Measurements from ENCODE around the gene SCGN. TPM values are rescaled to one million over a fixed set of nuclear protein-coding genes. Genes with fewer than 3 reads are reported as not detected.

The SCGN gene
- polyA plus RNA-seq, 1 experiment = not detected

- ChIA-PET POLR2A (no interaction called here), CTCF (no interaction called here)
- DNase-seq (ENCODE audit: low read depth, low spot score) = no peak
Observed at GRCh38 chr6:25695671-25696070, 43.7 kb downstream of the SCGN start.

GRCh38 chr6:25697537-25698340 is 45.7 kb downstream of the SCGN start:
- DNase-seq (ENCODE audit: low read depth, low spot score) = no peak
- ChIA-PET CTCF (no interaction called here), POLR2A (no interaction called here)
- Histone ChIP-seq H3K27me3 (ENCODE audit: control insufficient read depth, insufficient read depth, low read length) (no peaks in the 10 kb centered on the region), H3K27ac (ENCODE audit: low read depth, low read length) (no peak overlapping the region), H3K4me3 (ENCODE audit: low read depth, low read length) (no peak overlapping the region), H3K9me3 (ENCODE audit: control insufficient read depth, insufficient read depth, low read length) (no peaks in the 10 kb centered on the region)
- TF ChIP-seq CTCF (IDR thresholded peaks at IDR 0.05; ENCODE audit: low read depth, low read length) = no peak

More at GRCh38 chr6:25695671-25696070, 43.7 kb downstream of the SCGN start:
- H3K27me3 ChIP-seq (ENCODE audit: control insufficient read depth, insufficient read depth, low read length) = no peaks in the 10 kb centered on the region
- no peak overlapping the region for H3K27ac ChIP-seq (ENCODE audit: low read depth, low read length)
- no peak for TF ChIP-seq CTCF (IDR thresholded peaks at IDR 0.05; ENCODE audit: low read depth, low read length)
- H3K4me3 ChIP-seq (ENCODE audit: low read depth, low read length) = no peak overlapping the region
- H3K9me3 ChIP-seq (ENCODE audit: control insufficient read depth, insufficient read depth, low read length) = no peaks in the 10 kb centered on the region

GRCh38 chr6:25698631-25699030 is 46.6 kb downstream of the SCGN start:
- CTCF ChIA-PET = no interaction called here
- Histone ChIP-seq H3K27me3 (ENCODE audit: control insufficient read depth, insufficient read depth, low read length) (no peaks in the 10 kb centered on the region), H3K27ac (ENCODE audit: low read depth, low read length) (no peak overlapping the region), H3K9me3 (ENCODE audit: control insufficient read depth, insufficient read depth, low read length) (no peaks in the 10 kb centered on the region), H3K4me3 (ENCODE audit: low read depth, low read length) (no peak overlapping the region)
- POLR2A ChIA-PET = no interaction called here
- TF ChIP-seq CTCF (IDR thresholded peaks at IDR 0.05; ENCODE audit: low read depth, low read length) = no peak
- no peak for DNase-seq (ENCODE audit: low read depth, low spot score)

- H3K27me3 ChIP-seq (ENCODE audit: control insufficient read depth, insufficient read depth, low read length) = no peaks in the 10 kb centered on the region
- ChIA-PET CTCF (no interaction called here), POLR2A (no interaction called here)
- no peaks in the 10 kb centered on the region for H3K9me3 ChIP-seq (ENCODE audit: control insufficient read depth, insufficient read depth, low read length)
- no peak for TF ChIP-seq CTCF (IDR thresholded peaks at IDR 0.05; ENCODE audit: low read depth, low read length)
- no peak for DNase-seq (ENCODE audit: low read depth, low spot score)
- H3K27ac ChIP-seq (ENCODE audit: low read depth, low read length) = no peak overlapping the region
- H3K4me3 ChIP-seq (ENCODE audit: low read depth, low read length) = no peak overlapping the region
Observed at GRCh38 chr6:25699649-25700048, 47.6 kb downstream of the SCGN start.

GRCh38 chr6:25700761-25701160 is 48.7 kb downstream of the SCGN start:
- CTCF ChIA-PET = interaction anchor here (0.6 kb wide), 1 partner anchor 35 kb away, joined by 3 read pairs; no protein-coding TSS in a partner anchor
- Histone ChIP-seq H3K27me3 (ENCODE audit: control insufficient read depth, insufficient read depth, low read length) (no peaks in the 10 kb centered on the region), H3K27ac (ENCODE audit: low read depth, low read length) (no peak overlapping the region), H3K4me3 (ENCODE audit: low read depth, low read length) (no peak overlapping the region), H3K9me3 (ENCODE audit: control insufficient read depth, insufficient read depth, low read length) (no peaks in the 10 kb centered on the region)
- no peak for DNase-seq (ENCODE audit: low read depth, low spot score)
- POLR2A ChIA-PET = no interaction called here
- TF ChIP-seq CTCF (IDR thresholded peaks at IDR 0.05; ENCODE audit: low read depth, low read length) = no peak

Measured in AG04450 (cell line).